ENCODE results near the gene CCDC71.

GRCh38 chr3:49199239-49199899 is 33.2 kb upstream of the CCDC71 start:
- TF ChIP-seq MEF2A (IDR thresholded peaks at IDR 0.05; ENCODE audit: control insufficient read depth, low read depth, low read length) (no peak), SRSF1 (IDR thresholded peaks at IDR 0.05; ENCODE audit: low read depth, low read length) (no peak), RFX5 (IDR thresholded peaks at IDR 0.05; ENCODE audit: low read depth, low read length) (no peak), MYC (IDR thresholded peaks at IDR 0.05; ENCODE audit: low read depth, low read length) (no peak), MYC (CRISPR knock-in tag; IDR thresholded peaks at IDR 0.05; ENCODE audit: borderline replicate concordance, low read depth) (no peak), CHD7 (IDR thresholded peaks at IDR 0.05; ENCODE audit: low read depth, low read length) (no peak), GTF2B (IDR thresholded peaks at IDR 0.05; ENCODE audit: extremely low read depth, insufficient read length) (no peak), BRCA1 (IDR thresholded peaks at IDR 0.05) (no peak), BRCA1 (CRISPR knock-in tag; IDR thresholded peaks at IDR 0.05) (no peak), EP300 (IDR thresholded peaks at IDR 0.05; ENCODE audit: low read length) (no peak), ZNF140 (CRISPR knock-in tag; IDR thresholded peaks at IDR 0.05) (no peak), SMAD2 (IDR thresholded peaks at IDR 0.05; ENCODE audit: low read depth, low read length) (no peak), MXI1 (IDR thresholded peaks at IDR 0.05; ENCODE audit: low read depth, low read length) (no peak), CTCF (IDR thresholded peaks at IDR 0.05 in 2 of 3, conservative IDR thresholded peaks at IDR 0.05 in 1 of 3; ENCODE audit: insufficient read depth in 2 of 3, low read depth in 1 of 3, low read length in 3 of 3) (no peak)
